ENCODE measurements around the gene CACNG4.
"Not testable (repeated sequence)": the region's sequence is repeated elsewhere in the genome, so short reads cannot be mapped to it uniquely, and the experiment has no call there.

Gene CACNG4

DNA sequence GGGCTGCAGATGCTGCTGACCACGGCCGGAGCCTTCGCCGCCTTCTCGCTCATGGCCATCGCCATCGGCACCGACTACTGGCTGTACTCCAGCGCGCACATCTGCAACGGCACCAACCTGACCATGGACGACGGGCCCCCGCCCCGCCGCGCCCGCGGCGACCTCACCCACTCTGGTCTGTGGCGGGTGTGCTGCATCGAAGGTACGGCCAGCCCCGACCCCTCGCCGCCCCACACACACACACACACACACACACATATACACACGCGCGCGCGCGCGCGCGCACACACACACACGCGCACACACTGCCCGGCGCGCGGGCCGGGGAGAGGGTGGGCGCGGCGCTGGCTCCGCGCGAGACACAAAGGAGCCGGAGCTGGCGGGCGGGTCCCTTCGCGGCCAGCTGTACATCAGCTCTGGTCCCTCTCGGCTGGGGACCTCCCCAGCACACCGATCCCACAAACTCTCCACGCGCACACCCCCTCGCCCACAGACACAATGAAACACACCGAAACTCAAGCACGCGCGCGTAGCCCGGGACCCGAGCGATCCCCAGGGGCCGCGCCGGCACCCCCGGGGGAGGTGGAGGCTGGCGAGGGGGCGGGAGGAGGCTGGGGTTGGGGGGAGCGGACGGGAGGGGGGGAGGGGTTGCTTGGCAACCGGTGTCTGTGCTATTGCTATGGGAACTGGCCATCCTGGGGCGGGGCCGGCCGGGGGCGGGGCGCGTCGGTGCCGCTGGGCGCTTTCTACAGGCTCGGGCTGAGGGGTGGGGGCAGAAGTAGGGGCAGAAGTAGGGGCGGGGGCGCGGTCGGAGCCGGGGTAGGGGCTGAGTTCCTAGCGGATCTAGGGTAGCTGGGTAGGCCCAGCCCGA lies 658 bp downstream of the CACNG4 start:
- peak; percentile 81 for DNase-seq

GRCh38 chr17:66965801-66966262 lies 1.3 kb downstream of the CACNG4 start:
- no peak for DNase-seq

- DNase-seq, result no peak
Measured at GRCh38 chr17:66966298-66966697, 1.8 kb downstream of the CACNG4 start.

DNA sequence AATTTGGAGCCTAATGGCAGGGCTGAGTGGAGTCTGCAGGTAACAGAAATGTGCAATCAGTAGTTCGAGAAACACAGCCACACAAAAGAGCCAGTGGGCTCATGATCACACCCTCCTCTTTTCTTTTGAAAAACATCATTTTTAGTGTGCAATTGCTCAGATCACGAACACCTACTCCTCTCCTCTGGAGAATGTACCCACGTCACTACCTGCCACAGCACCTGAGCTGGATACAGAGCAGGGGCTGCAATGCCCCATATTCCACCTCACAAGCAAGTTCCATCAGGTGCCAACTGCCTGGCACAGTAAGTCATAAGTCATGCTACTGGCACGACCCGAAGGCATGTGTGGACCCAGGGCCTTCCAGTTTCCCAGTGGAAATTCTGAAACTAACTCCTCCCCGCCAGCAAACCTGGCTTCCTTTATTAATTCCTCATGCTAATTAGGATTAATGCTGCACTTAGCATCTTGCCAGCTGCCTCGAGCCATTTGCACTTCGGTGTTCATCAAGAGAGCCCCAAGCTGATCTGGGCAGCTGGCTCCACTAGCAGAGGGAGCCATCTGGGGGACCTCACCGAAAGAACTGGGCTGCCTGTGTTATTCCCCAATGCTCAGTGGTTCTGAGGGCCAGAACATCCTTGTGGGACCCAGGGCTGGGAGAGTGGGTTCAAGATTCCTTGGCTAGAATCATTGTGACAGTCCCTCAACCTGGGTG lies 2.4 kb downstream of the CACNG4 start:
- DNase-seq, result no peak

- DNase-seq, result no peak
Measured at GRCh38 chr17:66967837-66968543, 3.5 kb downstream of the CACNG4 start.

GRCh38 chr17:66968916-66969315 lies 4.4 kb downstream of the CACNG4 start:
- no peak for DNase-seq

DNA sequence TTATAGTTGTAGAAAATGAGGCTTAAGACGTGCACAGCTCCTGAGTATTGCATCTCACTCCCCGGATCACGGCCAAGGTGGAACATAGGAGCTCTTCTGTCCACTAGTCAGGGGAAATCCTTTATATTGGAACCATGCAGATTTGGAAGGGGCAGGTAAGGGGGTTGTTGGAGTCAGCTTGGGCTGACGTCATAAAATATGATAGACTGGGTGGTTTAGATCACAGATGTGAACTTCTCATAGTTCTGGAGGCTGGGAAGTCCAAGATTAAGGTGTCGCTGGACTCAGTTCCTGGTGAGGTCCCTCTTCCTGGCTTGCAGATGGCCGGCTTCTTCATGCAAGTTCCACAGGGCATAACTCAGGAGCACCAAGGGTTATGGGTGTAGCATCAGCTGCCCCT lies 5.6 kb downstream of the CACNG4 start:
- DNase-seq, result no peak

GRCh38 chr17:66970797-66971196 lies 6.3 kb downstream of the CACNG4 start:
- no peak for DNase-seq

DNA sequence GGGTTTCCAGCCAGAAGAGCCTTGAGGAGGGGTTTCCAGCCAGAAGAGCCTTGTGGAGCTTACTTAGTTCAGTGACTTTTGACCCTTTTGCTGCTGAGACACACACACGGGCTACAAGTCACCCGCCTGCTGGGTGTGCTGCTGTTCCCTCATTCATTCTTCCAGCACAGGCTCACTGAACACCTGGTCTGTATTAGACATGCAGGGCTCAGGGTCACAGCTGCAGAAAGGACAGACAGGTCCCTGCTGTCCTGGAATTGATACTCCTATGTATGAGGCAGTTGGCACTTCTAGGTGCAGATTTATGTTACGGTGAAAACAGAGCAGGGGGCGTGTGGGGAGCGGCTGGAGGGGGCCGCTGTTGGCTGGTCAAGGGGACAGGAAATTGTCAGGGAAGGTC lies 6.8 kb downstream of the CACNG4 start:
- no peak for DNase-seq

GRCh38 chr17:66971730-66972441 lies 7.4 kb downstream of the CACNG4 start:
- no peak for DNase-seq

- DNase-seq, result not testable (repeated sequence)
Measured at GRCh38 chr17:66972442-66972830, 7.9 kb downstream of the CACNG4 start.

GRCh38 chr17:66975188-66975587 lies 10.7 kb downstream of the CACNG4 start:
- no peak for DNase-seq

- DNase-seq, result no peak
Measured at GRCh38 chr17:66975614-66976378, 11.3 kb downstream of the CACNG4 start.

GRCh38 chr17:66976379-66976663 lies 11.8 kb downstream of the CACNG4 start:
- no peak for DNase-seq

- DNase-seq, result no peak
Measured at GRCh38 chr17:66976781-66977201, 12.3 kb downstream of the CACNG4 start.

DNA sequence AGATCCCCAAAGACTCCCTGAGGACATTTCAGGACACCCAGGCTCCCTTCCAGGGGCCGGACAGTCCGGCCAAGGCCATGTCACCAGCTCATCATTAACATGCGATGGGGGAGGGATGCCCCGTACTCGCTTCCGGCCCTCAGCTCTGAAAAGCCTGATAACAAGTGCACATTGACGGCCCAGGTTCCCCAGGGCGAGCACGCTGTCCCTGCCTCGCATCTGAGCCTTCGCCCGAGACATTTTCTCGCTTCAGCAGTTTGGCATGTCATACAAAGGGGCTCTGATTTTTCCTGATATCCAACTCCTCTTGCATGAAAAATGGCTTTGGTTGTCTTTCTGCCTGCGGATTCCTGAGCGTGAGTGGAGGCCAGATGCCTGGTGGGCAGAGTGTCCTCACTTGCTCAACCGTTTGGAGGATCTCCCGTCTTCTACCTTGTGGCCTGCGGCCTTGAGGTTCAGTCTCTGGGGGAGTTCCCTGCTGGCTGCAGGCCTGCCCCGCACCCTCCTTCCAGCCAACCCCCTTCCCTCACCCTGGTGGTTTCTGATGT lies 14.1 kb downstream of the CACNG4 start:
- no peak for DNase-seq

DNA sequence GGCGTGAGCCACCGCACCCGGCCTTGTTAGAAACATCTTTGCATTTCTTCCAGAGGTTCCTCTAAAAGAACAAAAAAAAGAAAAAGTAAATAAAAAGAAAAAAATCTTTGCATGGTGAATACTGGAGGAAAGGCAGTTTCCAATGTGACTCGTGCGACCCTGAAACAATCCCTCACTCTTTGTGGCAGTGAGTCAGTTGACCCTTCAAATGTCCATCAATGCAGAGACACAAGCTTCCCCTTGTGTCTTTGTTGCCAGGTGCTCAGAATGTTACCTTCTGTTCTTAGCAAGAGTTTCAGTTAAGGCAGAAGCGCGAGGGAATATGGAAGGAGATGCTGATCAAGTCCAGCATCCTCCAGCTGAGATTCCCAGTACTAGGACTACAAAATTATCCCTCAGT lies 16.4 kb downstream of the CACNG4 start:
- DNase-seq, result no peak

- no peak for DNase-seq
Measured at GRCh38 chr17:66981983-66982508, 17.5 kb downstream of the CACNG4 start.

DNA sequence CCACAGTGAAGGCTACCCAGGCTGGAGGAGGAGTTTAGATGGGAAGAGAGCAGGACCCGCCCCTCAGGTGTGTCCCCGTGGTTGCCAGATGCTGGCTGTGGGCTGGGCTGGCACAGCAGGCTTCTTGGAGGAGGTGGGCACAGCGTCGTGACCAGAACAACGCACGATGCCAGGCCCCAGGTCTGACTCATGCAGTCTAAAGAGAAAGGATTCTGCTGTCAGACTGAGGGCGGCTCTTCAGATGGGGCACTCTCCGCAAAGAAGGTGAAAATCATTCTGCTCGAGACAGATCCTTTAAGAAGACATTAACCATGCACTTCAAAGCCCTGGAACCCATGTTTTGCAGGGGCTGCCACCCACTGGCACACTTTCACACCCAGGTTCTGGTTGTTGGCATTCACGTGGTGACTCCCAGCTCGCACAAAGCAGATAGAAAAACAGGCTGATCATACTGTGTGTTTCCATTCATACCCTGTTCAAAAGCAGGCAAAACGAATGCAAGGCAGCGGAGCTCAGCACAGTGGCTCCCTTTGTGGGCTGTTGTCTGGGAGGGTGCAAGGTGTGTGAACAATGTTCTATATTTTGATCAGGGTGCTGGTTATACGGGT lies 19.0 kb downstream of the CACNG4 start:
- DNase-seq, result no peak

DNA sequence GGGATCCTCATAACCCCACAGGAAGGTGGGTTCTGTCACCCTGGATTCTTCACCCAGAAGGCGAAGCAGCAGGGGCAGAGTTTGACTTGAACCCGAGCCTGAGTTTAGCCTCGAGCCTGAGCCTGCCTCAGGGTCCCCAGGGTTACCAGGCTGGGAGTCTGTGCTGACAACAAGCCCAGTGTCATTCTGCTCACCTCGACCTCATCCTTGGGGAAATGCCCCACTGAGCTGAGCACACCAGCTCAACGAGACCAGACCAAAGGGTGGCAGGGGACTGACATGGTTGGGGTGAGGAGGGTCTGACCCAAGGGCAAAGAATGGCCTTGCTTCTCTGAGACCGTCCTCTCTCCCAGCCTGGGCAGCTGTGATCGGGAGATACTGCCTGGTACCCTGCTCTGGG lies 20.2 kb downstream of the CACNG4 start:
- DNase-seq, result no peak

Measured in NCI-H146 (cell line).